ENCODE measurements around the gene ANTKMT.

Gene ANTKMT

GRCh38 chr16:700684-701584 lies 20.0 kb upstream of the ANTKMT start:
- DNase-seq: peak; percentile 61

GRCh38 chr16:702341-702740 lies 18.6 kb upstream of the ANTKMT start:
- no peak for DNase-seq

GRCh38 chr16:703406-703805 lies 17.5 kb upstream of the ANTKMT start:
- no peak for DNase-seq

GRCh38 chr16:704047-704446 lies 16.9 kb upstream of the ANTKMT start:
- DNase-seq: no peak

- no peak for DNase-seq
Observed at GRCh38 chr16:704552-705380, 16.2 kb upstream of the ANTKMT start.

- DNase-seq: no peak
Observed at GRCh38 chr16:705431-706188, 15.3 kb upstream of the ANTKMT start, which contains the start of gene FBXL16. Gene FBXL16, minus strand, starts transcription at chr16:705801. Its CDS starts 8,396 bp downstream, at chr16:697405.

- DNase-seq: no peak
Observed at GRCh38 chr16:706189-707061, 14.5 kb upstream of the ANTKMT start.

- DNase-seq: no peak
Observed at GRCh38 chr16:707062-707538, 13.8 kb upstream of the ANTKMT start.

- no peak for DNase-seq
Observed at GRCh38 chr16:708019-708418, 12.9 kb upstream of the ANTKMT start.

- no peak for DNase-seq
Observed at GRCh38 chr16:708959-709358, 12.0 kb upstream of the ANTKMT start.

GRCh38 chr16:709566-710499 lies 11.1 kb upstream of the ANTKMT start:
- DNase-seq: no peak

- DNase-seq: no peak
Observed at GRCh38 chr16:710500-711075, 10.4 kb upstream of the ANTKMT start.

- no peak for DNase-seq
Observed at GRCh38 chr16:711084-711483, 9.9 kb upstream of the ANTKMT start.

GRCh38 chr16:711548-712320 lies 9.2 kb upstream of the ANTKMT start:
- peak; percentile 82 for DNase-seq

- DNase-seq: peak; percentile 37
Observed at GRCh38 chr16:712740-713250, 8.2 kb upstream of the ANTKMT start.

GRCh38 chr16:714079-714478 lies 6.9 kb upstream of the ANTKMT start:
- DNase-seq: no peak

GRCh38 chr16:714558-715476 lies 6.1 kb upstream of the ANTKMT start, which contains the start of gene METRN:
Gene METRN, plus strand, starts transcription at chr16:715118. Its CDS starts 172 bp downstream, at chr16:715290.
- DNase-seq: peak; percentile 88

Data from T-helper 9 cell (primary cell).